Stimulated activated CD8-positive, alpha-beta memory T cell treated with anti-CD3 and anti-CD28 coated beads, Interleukin-15, amount 100 ng/mL, for 1 hour (primary cell): ENCODE measurements around the gene CAMTA1.

Experiments used
- DNase-seq: peaks from one replicate; pipeline ENCODE4 v3.0.0-alpha.2; 2020; ENCODE audit warnings: low read depth

CAMTA1 gene

GRCh38 chr1:7616076-7616832, 831.0 kb downstream of the CAMTA1 start:
- DNase-seq: no peak

GRCh38 chr1:7616953-7617352, 831.7 kb downstream of the CAMTA1 start:
- no peak for DNase-seq

DNA sequence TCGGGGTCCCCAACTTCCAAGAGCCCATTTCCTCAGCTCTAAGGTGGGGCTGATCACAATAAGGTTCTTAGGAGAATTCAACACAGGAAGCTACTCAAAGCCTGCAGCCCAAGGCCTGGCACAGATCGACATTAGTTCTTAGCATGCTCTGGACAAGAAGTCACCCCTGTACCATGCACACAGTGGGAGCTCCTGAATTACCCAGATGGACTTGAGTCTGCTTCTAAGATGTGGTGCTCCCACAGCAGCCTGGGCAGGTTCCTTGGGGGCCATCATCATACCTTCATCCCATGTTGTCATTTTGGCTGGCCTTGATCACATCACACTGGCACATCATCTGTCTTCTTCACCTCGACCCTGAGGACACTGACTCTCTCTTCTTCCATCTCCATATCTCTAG, 832.6 kb downstream of the CAMTA1 start:
- DNase-seq: no peak

DNA sequence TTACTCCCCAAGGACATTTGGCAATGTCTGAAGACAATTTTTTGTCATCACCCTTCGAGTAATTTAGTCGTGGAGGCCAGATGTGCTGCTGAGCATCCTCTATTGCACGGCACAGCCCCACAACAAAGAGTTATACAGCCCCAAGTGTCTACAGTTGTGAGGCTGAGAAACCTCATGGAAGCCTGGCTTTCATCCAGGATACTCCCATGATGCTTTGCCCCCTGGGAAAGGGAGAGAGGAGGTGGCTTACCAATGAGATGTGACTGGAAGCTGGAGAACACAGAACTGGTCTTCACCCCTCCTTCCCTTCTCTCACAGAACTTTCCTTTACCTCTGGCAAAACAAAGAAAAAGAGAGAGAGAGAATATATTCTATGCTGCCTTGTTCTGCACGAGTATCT, 834.9 kb downstream of the CAMTA1 start:
- no peak for DNase-seq

DNA sequence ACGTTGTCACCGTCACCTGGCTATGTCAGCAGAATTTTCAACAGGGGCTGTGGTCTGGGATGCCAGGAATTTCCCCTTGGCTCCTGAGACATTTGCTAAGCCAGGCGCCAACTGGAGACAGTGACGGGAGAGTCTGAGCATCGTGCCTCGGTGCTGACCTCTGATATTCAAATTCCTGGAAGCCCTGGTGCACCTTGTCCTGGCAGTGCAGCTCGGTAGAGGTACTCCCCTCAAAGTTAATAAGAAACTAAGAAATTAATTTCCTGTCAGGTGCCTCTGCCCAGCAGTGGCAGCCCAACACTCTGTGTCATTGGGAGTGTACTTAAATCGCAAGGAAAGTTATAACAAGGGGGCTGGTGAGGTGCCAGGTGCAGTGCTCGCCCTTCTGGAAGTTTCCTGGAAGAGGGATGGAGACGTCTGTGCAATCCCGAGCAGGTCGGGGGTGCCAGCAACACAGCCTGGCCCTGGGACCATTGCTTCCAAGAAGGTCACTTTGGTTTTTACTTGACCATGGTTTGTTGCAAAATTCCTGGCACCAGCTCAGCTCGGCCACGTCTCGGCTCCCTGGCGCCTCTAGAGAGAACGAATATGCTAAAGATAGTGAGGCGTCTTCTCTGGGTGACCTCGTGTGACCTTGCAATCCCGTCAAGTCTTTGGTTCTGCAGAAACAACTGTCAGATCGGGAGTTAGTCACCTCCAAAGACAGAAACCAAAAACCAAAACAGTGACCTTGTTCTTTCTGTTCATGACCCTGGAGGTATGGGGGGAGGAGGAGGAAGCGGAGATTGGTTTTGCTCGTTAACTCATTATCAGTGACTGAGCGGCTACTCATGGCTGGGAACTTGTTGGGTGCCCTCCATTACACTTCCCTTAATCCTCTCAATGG, 836.3 kb downstream of the CAMTA1 start:
- DNase-seq: no peak

DNA sequence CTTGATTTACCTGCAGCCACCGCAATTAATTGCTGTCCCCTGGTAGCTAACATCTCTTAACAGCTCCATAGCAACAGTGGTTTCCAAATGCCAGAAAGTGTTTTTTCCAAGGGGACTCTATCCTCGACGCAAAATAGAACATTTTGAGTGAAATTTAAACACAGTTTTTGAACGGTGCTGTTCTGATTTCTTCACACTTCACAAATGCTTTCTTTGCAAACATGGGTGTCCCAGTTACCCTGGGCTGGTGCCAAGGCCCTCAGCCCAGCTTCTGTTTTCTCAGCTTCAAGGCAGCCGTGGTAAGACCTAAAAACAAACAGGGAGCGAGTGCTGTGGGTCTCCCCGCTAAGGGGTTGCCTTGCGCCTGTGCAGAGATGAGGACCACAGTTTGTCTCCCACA, 838.6 kb downstream of the CAMTA1 start:
- DNase-seq: no peak

DNA sequence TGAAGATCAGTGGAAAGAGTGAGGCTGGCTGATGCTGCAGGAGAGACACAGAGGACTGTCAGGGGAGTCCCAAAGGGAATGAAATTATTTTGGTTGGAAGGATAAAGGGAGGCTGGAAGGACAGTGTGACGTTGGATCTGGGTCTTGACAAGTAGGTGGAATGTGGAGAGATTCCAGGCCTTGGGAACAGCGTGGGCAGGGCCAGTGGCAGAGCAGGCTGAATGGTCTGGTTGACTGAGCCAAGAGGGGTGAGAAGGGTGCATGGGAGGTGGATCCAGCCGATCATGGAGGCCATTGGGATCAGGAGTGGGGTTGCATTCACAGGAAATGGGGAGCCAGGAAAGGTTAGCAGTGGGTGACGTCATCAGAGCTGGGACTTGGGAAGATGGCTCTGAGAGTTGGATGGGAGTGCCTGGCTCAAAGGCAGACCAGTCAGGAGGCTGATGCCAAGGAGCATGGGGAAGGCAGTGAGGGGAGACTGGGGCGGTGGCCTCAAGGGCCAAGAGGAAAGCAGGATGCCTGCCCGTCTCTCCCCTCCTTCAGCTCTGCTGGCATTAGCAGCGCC, 839.6 kb downstream of the CAMTA1 start:
- DNase-seq: no peak

- no peak for DNase-seq
Measured at GRCh38 chr1:7625401-7625800, 840.1 kb downstream of the CAMTA1 start.

GRCh38 chr1:7628273-7628672, 843.0 kb downstream of the CAMTA1 start:
- no peak for DNase-seq

DNA sequence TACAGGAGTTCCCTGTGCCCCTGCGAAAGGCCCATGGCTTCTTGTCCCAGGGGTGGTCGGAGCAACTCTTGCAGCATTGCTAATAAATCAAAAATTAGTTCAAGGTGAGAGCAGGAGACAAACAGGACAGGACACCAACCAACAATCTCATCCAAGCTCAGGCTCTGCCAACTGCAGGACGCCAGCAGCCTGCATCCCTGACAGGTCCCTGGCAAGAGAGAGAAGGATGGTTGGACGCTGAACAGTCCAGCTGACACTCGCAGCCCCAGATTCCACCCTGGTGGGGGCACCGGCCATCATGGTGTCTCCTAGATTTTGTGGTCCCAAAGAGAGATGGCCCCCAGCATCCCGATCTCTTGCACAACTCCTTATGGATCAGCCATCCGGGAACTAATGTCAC, 843.8 kb downstream of the CAMTA1 start:
- no peak for DNase-seq

DNA sequence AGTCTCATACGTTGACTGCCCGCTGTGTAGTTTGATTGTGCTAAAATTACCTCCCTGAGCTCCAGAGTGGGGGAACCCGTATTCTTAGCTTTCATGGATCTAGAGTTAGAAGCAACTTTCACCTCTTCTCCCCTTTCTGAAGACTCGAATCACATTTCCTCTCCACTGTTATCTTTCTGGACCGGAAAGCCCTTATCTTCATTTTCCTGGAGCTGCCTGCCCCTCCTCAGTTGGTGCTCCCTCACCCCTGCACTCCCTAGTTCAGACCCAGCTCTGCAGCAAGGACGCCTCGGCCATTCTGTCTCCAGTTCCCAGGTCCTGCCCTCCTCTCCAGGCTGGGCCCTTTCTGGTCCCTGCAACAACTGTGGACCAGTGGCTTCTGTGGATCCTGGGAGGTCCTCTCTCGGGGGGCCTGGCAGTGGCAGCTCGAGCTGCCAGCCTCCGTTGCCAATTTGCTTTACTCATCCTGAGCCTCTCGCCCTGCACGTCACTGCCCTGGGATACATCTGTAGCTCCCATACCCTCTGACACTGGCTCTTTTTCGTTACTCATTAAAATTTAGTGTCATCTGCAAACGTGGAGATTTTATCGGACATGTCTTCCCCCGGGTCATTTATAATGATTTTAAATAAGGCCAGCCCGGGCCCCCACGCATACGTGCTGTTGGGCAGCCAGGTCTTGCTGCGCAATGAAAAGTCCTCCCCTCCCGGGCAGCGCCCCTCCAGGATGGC, 844.4 kb downstream of the CAMTA1 start:
- DNase-seq: no peak

DNA sequence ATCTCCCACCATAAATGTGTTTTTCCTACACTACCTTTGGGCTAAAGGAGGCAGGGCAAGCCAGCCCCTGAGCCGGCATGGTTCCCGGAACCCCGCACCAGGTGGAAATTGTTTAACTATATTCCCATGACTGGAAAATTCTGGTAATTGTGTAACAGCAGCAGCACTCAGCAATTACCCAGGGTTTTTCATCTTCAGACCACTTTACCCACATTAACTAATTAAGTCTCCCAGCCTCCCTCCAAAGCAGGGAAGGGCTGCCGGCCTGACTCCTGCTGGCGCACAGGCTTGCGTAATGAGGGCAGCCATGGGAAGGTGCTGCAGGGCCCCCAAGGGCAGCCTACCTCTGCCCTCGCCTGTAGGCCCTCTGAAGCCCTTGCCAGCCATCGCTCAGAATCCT, 845.1 kb downstream of the CAMTA1 start:
- no peak for DNase-seq

GRCh38 chr1:7632176-7632575, 846.9 kb downstream of the CAMTA1 start:
- no peak for DNase-seq

GRCh38 chr1:7632681-7633080, 847.4 kb downstream of the CAMTA1 start:
- DNase-seq: no peak

GRCh38 chr1:7633506-7634245, 848.4 kb downstream of the CAMTA1 start:
- DNase-seq: no peak

GRCh38 chr1:7634546-7635240, 849.4 kb downstream of the CAMTA1 start:
- no peak for DNase-seq

DNA sequence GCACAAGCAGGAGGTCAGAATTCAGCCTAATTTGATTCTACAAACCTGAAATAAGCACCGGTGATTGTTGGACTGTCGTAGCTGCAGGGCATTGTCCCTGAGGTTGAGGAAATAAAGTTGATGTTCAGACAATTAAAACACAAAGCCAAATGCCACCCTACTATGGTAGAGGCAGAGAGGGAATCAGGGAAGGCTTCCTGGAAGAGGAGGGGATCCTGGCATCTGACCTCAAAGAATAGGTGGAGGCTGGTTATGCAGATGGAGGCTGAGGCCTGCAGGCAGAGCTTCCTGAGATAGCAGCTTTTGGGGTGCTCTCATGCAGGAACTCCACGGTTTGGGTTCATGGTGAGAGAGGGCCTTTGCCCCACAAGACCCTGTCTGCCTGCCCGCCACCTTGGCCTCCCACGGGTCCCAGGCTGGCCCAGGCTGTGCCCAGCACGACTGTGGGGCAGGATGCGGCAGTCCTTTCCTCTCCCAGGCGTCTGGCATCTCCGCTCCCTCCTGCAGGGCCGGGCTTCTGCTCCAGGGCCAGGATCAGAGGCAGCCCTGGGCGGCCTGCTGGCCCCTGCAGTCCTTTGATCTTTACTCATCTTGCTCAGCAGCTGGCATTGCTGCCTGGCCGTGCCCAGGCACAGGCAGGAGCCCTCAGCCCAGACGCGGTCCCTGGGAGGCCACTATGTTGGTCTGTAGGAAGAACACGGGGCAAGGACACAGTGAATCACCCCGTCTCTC, 851.7 kb downstream of the CAMTA1 start:
- DNase-seq: no peak

DNA sequence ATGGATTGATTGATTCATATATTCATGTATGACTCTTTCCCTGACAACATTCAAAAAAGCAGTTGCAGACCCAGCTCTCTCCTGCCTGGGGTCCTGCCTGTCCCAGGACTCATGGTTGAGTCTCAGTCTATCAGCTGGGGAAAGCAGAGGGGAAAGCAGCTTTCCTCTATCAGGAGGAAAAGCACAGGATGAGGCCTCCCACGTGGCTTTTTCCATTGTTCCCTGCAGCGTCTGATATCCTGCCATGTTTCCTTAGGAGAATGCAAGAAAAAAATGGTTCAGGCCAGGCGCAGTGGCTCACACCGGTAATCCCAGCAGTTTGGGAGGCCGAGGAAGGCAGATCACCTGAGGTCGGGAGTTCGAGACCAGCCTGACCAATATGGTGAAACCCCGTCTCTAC, 852.8 kb downstream of the CAMTA1 start:
- no peak for DNase-seq

GRCh38 chr1:7639435-7640131, 854.3 kb downstream of the CAMTA1 start:
- DNase-seq: no peak

- no peak for DNase-seq
Measured at GRCh38 chr1:7640350-7640749, 855.1 kb downstream of the CAMTA1 start.
